HL-60/S4 treated with retinoic acid at 250 ng/mL for 4 days and 3 days (cell line): ENCODE measurements around the gene MLLT10.

Source experiments
- in situ Hi-C: fragments of 300-500 bp; cut with MboI; formaldehyde crosslinking; loops from 2 replicates; pipeline ENCODE4 v1.7.0; 2022; ENCODE audit warnings: low sequenced_read_pairs

MLLT10 gene

GRCh38 chr10:21499701-21500577 is 34.1 kb upstream of the MLLT10 start:
- in situ Hi-C loops, result loop anchor here (25.0 kb wide), 3 partner anchors 213 to 1487 kb away; no protein-coding TSS in a partner anchor

GRCh38 chr10:21500578-21500910 is 33.5 kb upstream of the MLLT10 start:
- in situ Hi-C loops, result no loop called here

GRCh38 chr10:21501091-21501490 is 32.9 kb upstream of the MLLT10 start:
- in situ Hi-C loops, result no loop called here

GRCh38 chr10:21501731-21502347 is 32.2 kb upstream of the MLLT10 start:
- in situ Hi-C loops, result no loop called here

GRCh38 chr10:21502348-21502740 is 31.7 kb upstream of the MLLT10 start:
- in situ Hi-C loops, result no loop called here

- in situ Hi-C loops, result no loop called here
Measured at GRCh38 chr10:21503542-21503941, 30.5 kb upstream of the MLLT10 start.

GRCh38 chr10:21505711-21506278 is 28.2 kb upstream of the MLLT10 start:
- in situ Hi-C loops, result no loop called here

- in situ Hi-C loops, result no loop called here
Measured at GRCh38 chr10:21506351-21506750, 27.7 kb upstream of the MLLT10 start.

GRCh38 chr10:21507150-21507549 is 26.9 kb upstream of the MLLT10 start:
- in situ Hi-C loops, result no loop called here

GRCh38 chr10:21508706-21509331 is 25.2 kb upstream of the MLLT10 start:
- in situ Hi-C loops, result no loop called here

- in situ Hi-C loops, result no loop called here
Measured at GRCh38 chr10:21509341-21510240, 24.4 kb upstream of the MLLT10 start.

- in situ Hi-C loops, result no loop called here
Measured at GRCh38 chr10:21510241-21511094, 23.6 kb upstream of the MLLT10 start.

GRCh38 chr10:21511095-21511570 is 22.9 kb upstream of the MLLT10 start:
- in situ Hi-C loops, result no loop called here

- in situ Hi-C loops, result no loop called here
Measured at GRCh38 chr10:21511946-21512572, 22.0 kb upstream of the MLLT10 start.

GRCh38 chr10:21512573-21513404 is 21.2 kb upstream of the MLLT10 start:
- in situ Hi-C loops, result no loop called here

GRCh38 chr10:21513405-21513788 is 20.6 kb upstream of the MLLT10 start:
- in situ Hi-C loops, result no loop called here

- in situ Hi-C loops, result no loop called here
Measured at GRCh38 chr10:21514129-21514817, 19.8 kb upstream of the MLLT10 start.
